ENCODE data around the gene C1orf56.

C1orf56 gene

GRCh38 chr1:151047591-151047924, at the start of gene C1orf56:
Gene C1orf56 (plus strand): TSS chr1:151047751. CDS start chr1:151047848, 97 bp downstream.
- DNase-seq, result peak; percentile 60

GRCh38 chr1:150997949-150998348, 49.6 kb upstream of the C1orf56 start:
- no peak for DNase-seq

GRCh38 chr1:150999051-150999674, 48.4 kb upstream of the C1orf56 start:
- no peak for DNase-seq

GRCh38 chr1:150999926-151000325, 47.6 kb upstream of the C1orf56 start:
- no peak for DNase-seq

- DNase-seq, result no peak
Measured at GRCh38 chr1:151000408-151000807, 47.1 kb upstream of the C1orf56 start.

GRCh38 chr1:151001602-151002001, 45.9 kb upstream of the C1orf56 start:
- no peak for DNase-seq

- no peak for DNase-seq
Measured at GRCh38 chr1:151002051-151002450, 45.5 kb upstream of the C1orf56 start.

GRCh38 chr1:151002611-151003010, 44.9 kb upstream of the C1orf56 start:
- no peak for DNase-seq

GRCh38 chr1:151003180-151003579, 44.4 kb upstream of the C1orf56 start:
- DNase-seq, result no peak

GRCh38 chr1:151005729-151006319, 41.7 kb upstream of the C1orf56 start:
- no peak for DNase-seq

GRCh38 chr1:151006327-151007052, 41.1 kb upstream of the C1orf56 start, which contains the start of gene MINDY1:
Gene MINDY1 (minus strand): TSS chr1:151006902. CDS start chr1:151002617, 4,285 bp downstream.
- peak; percentile 89 for DNase-seq

GRCh38 chr1:151007853-151008243, 39.7 kb upstream of the C1orf56 start:
- no peak for DNase-seq

- DNase-seq, result peak; percentile 83
Measured at GRCh38 chr1:151008244-151009205, 39.0 kb upstream of the C1orf56 start, which contains the start of gene PRUNE1. Gene PRUNE1 (plus strand): TSS chr1:151008449. CDS start chr1:151008633, 184 bp downstream.

- DNase-seq, result no peak
Measured at GRCh38 chr1:151009206-151009587, 38.4 kb upstream of the C1orf56 start.

- DNase-seq, result no peak
Measured at GRCh38 chr1:151009674-151010345, 37.7 kb upstream of the C1orf56 start.

- no peak for DNase-seq
Measured at GRCh38 chr1:151010346-151010726, 37.2 kb upstream of the C1orf56 start.

- DNase-seq, result no peak
Measured at GRCh38 chr1:151011154-151011850, 36.2 kb upstream of the C1orf56 start.

GRCh38 chr1:151012684-151013471, 34.7 kb upstream of the C1orf56 start:
- DNase-seq, result no peak

- DNase-seq, result peak; percentile 84
Measured at GRCh38 chr1:151013518-151013917, 34.0 kb upstream of the C1orf56 start.

GRCh38 chr1:151024540-151025146, 22.9 kb upstream of the C1orf56 start:
- peak; percentile 33 for DNase-seq
